HFF-Myc (cell line): ENCODE measurements around the gene JADE2.
A peak's percentile ranks its signal among the peaks of the same experiment; 100 is the strongest.

Experiments
- DNase-seq: peaks from one replicate; pipeline ENCODE4 v3.0.0-alpha.2; 2011; ENCODE audit warnings: low read depth; ENCODE audit errors: extremely low read depth
- H3K4me3 ChIP-seq: replicated peaks from 2 replicates; pipeline ENCODE4 v1.5.1; 2011; ENCODE audit warnings: low read depth, mild to moderate bottlenecking, control low read depth, low read length
- CTCF ChIP-seq: IDR thresholded peaks from 2 replicates; pipeline ENCODE4 v1.5.1; 2012; ENCODE audit warnings: mild to moderate bottlenecking, low read depth, low read length, control low read depth; ENCODE audit errors: missing control alignments

The JADE2 gene

GRCh38 chr5:134582941-134583340 is 57.5 kb downstream of the JADE2 start:
- DNase-seq: no peak
- H3K4me3 ChIP-seq: no peak overlapping the region
- no peak for TF ChIP-seq CTCF

- TF ChIP-seq CTCF: no peak
- no peak overlapping the region for H3K4me3 ChIP-seq
- DNase-seq: no peak
Measured at GRCh38 chr5:134583766-134584165, 58.3 kb downstream of the JADE2 start.

GRCh38 chr5:134584662-134585061 is 59.2 kb downstream of the JADE2 start:
- TF ChIP-seq CTCF: no peak

GRCh38 chr5:134585966-134586365 is 60.5 kb downstream of the JADE2 start:
- TF ChIP-seq CTCF: no peak
- no peak overlapping the region for H3K4me3 ChIP-seq
- DNase-seq: no peak

More at GRCh38 chr5:134584662-134585061, 59.2 kb downstream of the JADE2 start:
- H3K4me3 ChIP-seq: no peak overlapping the region
- DNase-seq: no peak

GRCh38 chr5:134586866-134587524 is 61.5 kb downstream of the JADE2 start:
- DNase-seq: no peak
- peak; percentile 88 for TF ChIP-seq CTCF
- H3K4me3 ChIP-seq: no peak overlapping the region

GRCh38 chr5:134590992-134591659 is 65.7 kb downstream of the JADE2 start:
- no peak overlapping the region for H3K4me3 ChIP-seq
- no peak for TF ChIP-seq CTCF
- DNase-seq: no peak
